GM20000 (cell line): ENCODE measurements around the gene AMOTL2.
A peak's percentile ranks its signal among the peaks of the same experiment; 100 is the strongest.

ENCODE experiments used
- DNase-seq: peaks from one replicate; pipeline ENCODE4 v3.0.0; 2012; ENCODE audit warnings: low spot score
- TF ChIP-seq, protein P1 (sequence below): IDR thresholded peaks from 2 replicates; pipeline ENCODE4 v1.5.1; 2012; ENCODE audit warnings: mild to moderate bottlenecking, control low read depth; ENCODE audit errors: extremely low read depth, missing control alignments

The AMOTL2 gene

DNA sequence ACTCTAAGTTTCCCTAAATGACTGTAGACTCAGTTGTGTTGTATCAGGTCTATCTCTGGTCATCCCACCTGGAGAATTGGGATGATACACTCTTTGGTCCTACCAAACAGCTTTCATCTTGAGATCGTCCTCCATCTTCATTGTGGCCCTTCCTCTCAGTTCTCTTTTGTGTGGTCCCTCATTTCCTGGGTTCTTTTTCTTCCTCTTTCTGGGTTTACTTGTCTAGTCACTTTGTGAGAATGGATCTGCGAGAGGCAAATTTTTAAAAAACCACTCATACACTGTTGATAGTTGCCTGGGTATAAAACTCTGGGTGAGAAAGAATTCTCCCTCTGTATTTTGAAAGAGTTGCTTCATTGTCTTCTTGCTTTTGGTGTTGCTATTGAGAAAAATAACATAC, 6.0 kb upstream of the AMOTL2 start:
- TF ChIP-seq, protein P1, sequence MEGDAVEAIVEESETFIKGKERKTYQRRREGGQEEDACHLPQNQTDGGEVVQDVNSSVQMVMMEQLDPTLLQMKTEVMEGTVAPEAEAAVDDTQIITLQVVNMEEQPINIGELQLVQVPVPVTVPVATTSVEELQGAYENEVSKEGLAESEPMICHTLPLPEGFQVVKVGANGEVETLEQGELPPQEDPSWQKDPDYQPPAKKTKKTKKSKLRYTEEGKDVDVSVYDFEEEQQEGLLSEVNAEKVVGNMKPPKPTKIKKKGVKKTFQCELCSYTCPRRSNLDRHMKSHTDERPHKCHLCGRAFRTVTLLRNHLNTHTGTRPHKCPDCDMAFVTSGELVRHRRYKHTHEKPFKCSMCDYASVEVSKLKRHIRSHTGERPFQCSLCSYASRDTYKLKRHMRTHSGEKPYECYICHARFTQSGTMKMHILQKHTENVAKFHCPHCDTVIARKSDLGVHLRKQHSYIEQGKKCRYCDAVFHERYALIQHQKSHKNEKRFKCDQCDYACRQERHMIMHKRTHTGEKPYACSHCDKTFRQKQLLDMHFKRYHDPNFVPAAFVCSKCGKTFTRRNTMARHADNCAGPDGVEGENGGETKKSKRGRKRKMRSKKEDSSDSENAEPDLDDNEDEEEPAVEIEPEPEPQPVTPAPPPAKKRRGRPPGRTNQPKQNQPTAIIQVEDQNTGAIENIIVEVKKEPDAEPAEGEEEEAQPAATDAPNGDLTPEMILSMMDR: no peak
- DNase-seq: no peak

DNA sequence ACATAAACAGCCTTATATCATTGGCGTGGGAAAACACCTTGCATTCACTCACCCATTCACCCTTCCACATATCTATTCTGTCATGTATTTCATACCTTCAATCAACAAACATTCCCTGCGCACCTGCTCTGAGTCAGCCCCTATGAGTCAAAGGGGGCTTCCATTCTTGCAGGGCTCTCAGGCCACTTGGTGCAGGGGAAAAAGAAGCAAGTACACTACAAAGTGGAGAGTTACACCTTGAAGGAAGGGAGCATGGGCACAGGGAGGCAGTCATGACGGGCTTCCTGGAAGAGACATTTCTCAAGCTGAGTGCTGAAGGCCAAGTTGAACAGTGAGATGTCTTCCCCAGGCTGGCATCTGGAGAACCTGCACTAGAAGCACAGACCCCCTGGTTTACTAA, 4.6 kb upstream of the AMOTL2 start:
- TF ChIP-seq, protein P1: no peak

DNA sequence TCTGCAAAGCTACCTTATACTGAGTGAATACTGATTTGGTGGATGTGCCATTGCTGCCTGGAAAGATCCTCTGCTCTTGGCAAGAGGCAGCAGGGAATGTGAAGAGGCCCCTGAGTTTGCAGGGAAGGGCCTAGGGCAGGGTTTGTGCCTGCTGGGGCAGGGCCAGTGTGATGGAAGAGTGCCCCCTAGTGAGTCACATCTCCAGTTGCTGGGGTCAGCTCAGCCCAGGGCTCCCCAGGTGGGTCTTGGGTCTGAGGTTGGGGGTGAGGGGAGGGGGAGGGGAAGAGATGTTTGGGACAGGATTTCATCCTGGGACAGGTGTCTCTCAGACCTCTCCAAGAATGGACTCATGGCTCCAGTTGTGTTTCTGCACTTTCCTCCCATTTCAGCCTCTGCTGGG, 4.1 kb upstream of the AMOTL2 start:
- TF ChIP-seq, protein P1: no peak
- DNase-seq: peak; percentile 64

More for the DNA sequence above, 4.6 kb upstream of the AMOTL2 start:
- DNase-seq: no peak

DNA sequence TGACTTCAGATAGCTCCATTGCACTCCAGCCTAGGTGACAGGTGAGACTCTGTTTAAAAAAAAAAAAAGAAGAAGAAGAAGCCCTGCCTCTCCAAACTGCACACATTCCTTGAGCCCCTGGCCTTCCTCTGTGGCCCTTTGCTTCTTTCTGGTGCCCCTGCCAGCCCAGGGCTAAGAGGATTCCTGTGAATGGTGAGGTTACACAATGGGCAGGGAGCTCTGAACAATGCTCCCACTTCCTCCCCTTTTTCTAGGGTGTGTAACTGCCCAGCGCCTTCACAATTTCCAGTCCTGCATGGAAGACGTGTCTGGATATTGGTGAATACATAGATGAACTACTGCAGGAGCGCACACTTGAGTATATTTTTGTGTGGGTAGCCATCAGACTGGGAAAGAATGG, 3.6 kb upstream of the AMOTL2 start:
- TF ChIP-seq, protein P1: no peak

DNA sequence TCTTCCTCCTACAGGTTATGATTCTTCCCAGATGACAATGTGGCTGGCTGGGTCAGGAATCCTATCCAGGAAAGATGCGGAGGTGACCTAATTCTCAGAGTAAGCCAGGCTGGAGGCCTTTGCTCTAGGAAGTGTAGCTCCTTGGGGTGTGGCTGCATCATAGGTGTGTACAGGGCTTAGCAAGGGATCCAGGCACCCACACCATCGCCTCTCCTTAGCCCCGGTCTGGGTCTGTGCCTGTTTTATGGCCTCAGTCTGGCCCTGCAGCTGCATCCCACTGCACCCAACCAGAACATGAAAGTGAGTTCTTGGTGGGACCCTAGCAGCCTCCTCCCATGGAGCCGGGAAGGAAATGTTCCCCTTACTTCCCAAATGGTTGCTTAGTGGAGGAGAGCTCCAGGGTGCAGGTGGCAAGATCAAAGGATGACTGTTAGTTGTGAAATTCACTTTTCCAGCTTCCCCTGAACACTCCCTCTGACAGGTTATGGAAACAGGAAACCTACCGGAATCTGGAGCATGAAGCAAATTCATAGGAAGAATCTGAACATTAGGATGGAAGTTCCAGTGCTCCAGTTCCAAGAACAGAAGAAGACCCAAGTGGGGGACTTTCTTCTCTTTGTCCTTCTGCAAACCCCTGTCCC, 2.7 kb upstream of the AMOTL2 start:
- DNase-seq: no peak
- TF ChIP-seq, protein P1: no peak

More for the DNA sequence above, 3.6 kb upstream of the AMOTL2 start:
- no peak for DNase-seq

DNA sequence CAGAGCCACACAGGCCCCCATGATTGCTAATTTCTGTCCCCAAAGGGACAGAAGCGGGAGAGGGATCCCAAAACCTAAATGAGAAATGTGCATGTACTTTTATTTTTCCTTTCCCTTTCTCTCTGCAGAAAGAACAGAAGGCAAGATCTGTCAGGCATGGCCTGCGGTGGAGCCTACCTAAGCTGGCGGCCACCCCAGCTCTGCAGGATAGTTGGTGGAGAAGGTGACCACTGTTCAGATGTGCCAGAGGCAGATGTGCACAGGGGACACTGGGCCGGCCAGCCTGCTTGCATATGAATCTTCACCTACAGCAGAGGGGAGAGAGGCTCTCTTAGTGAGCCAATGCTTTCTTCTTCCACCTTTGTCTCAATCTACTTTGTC, 2.1 kb upstream of the AMOTL2 start:
- TF ChIP-seq, protein P1: no peak
- no peak for DNase-seq

DNA sequence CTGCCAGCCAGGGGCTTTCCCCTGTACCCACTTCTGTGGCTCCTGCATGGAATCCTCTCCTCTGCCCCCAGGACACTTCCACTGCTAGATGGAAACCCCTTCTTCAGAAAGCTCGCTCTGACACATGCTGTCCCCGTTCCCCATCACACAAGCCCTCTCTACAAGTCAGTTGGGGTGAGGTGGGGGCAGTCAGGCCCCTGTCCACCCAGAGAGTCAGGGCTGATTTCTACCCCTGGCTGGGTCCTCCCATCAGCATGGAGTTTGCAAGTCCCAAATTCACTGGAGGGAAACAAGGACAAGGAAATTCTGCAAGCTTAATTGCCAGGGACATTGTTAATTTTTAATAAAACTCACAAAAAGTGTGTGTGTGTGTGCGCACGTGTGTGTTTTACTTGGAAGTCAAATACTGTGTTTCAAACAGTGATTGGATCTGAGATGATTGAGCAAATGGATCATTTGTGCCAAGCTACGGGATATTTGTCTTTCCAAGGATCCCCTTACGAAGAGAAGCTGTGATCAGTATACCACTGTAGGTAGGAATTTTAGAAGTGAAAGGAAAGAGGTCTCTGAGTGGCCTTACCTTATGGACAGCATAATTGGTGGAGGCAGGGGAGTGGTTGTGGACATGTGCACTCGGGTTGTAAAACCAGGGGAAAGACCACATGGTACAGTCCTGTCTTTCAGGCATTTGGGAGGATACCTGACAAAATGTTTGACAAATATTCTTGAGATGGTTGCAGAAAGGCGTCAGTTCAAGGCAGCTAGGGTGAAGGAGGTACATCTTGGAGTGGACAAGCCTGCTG, 1.5 kb upstream of the AMOTL2 start:
- TF ChIP-seq, protein P1: no peak
- no peak for DNase-seq
